ENCODE measurements around the gene SMIM3. TPM values are rescaled to one million over a fixed set of nuclear protein-coding genes. Genes with fewer than 3 reads are reported as not detected.

SMIM3 gene
- polyA plus RNA-seq, 1 donor from 2014 or later: 3.7 TPM

DNA sequence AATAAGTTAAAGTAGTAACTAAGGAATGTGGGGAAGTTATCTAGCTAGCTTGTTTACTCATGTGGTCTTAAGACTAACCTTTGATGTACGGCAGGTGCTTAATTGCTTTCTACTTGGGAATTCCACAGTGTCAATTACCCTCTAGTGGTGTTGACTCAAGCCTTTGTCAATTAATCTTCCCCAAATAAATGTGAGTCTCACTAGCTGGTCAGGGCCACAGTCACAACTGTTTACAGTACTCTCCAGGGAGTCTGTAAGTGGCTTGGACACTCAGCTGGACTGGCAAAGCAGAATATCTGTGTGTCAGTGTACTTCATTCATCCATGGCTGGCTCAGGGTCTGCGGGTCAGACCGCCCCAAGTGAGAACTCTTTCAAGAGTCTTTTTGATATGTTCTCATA, 30.8 kb downstream of the SMIM3 start:
- no peak overlapping the region for H3K4me3 ChIP-seq (ENCODE audit: low read length)
- H3K4me2 ChIP-seq (ENCODE audit: low read length): no peak overlapping the region
- no peaks in the 10 kb centered on the region for H3K79me2 ChIP-seq (replicated peaks; ENCODE audit: insufficient read depth, low read length)
- H2AFZ ChIP-seq (ENCODE audit: low read depth, low read length): no peak overlapping the region
- no peak overlapping the region for H3K27ac ChIP-seq (ENCODE audit: low read length)
- no peak overlapping the region for H3K9ac ChIP-seq (ENCODE audit: low read length)
- H3F3A ChIP-seq (ENCODE audit: insufficient read depth, low read length, poor library complexity, severe bottlenecking): no peaks in the 10 kb centered on the region
- no peaks in the 10 kb centered on the region for H3K36me3 ChIP-seq (ENCODE audit: insufficient read depth, low read length)
- no peaks in the 10 kb centered on the region for H3K9me3 ChIP-seq (ENCODE audit: low read length)
- no peaks in the 10 kb centered on the region for H3K9me2 ChIP-seq (ENCODE audit: insufficient read depth, low read length)
- H3K27me3 ChIP-seq (ENCODE audit: insufficient read depth, low read depth, low read length): no peaks in the 10 kb centered on the region
- TF ChIP-seq EZH2 (IDR thresholded peaks at IDR 0.05; ENCODE audit: borderline replicate concordance, insufficient read depth, low read length, poor library complexity, severe bottlenecking) (no peak), TAF1 (IDR thresholded peaks at IDR 0.05; ENCODE audit: low read depth) (no peak), MXI1 (conservative IDR thresholded peaks at IDR 0.05; ENCODE audit: poor library complexity, severe bottlenecking) (no peak)
- TF ChIP-seq, protein P1, sequence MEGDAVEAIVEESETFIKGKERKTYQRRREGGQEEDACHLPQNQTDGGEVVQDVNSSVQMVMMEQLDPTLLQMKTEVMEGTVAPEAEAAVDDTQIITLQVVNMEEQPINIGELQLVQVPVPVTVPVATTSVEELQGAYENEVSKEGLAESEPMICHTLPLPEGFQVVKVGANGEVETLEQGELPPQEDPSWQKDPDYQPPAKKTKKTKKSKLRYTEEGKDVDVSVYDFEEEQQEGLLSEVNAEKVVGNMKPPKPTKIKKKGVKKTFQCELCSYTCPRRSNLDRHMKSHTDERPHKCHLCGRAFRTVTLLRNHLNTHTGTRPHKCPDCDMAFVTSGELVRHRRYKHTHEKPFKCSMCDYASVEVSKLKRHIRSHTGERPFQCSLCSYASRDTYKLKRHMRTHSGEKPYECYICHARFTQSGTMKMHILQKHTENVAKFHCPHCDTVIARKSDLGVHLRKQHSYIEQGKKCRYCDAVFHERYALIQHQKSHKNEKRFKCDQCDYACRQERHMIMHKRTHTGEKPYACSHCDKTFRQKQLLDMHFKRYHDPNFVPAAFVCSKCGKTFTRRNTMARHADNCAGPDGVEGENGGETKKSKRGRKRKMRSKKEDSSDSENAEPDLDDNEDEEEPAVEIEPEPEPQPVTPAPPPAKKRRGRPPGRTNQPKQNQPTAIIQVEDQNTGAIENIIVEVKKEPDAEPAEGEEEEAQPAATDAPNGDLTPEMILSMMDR (IDR thresholded peaks at IDR 0.05; ENCODE audit: poor library complexity, severe bottlenecking): no peak
- H4K20me1 ChIP-seq (ENCODE audit: insufficient read depth): no peaks in the 10 kb centered on the region

DNA sequence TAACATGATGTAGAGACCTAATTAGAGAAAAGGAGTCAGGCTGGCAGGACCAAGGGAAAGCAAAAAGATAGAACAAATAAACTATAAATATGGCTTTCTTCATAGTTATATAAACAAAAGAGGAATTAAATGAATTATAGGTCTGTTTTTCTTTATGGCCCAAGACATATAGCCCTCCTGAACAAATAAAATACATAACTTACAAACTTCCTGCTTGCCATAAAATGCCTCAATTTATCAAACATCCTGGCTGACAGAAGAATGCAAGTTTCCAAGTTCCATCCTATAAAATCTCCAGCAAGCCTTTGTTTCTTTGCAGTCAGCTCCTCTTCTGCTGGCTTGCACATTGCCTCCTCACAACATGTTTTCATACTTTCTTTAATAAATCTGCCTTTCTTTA, 36.5 kb downstream of the SMIM3 start:
- Histone ChIP-seq H3K4me3 (ENCODE audit: low read length) (no peak overlapping the region), H2AFZ (ENCODE audit: low read depth, low read length) (no peak overlapping the region), H3K36me3 (ENCODE audit: insufficient read depth, low read length) (no peaks in the 10 kb centered on the region), H3K79me2 (replicated peaks; ENCODE audit: insufficient read depth, low read length) (no peaks in the 10 kb centered on the region), H4K20me1 (ENCODE audit: insufficient read depth) (no peaks in the 10 kb centered on the region), H3K27ac (ENCODE audit: low read length) (no peak overlapping the region), H3K9me3 (ENCODE audit: low read length) (no peaks in the 10 kb centered on the region), H3K9ac (ENCODE audit: low read length) (no peak overlapping the region), H3K4me2 (ENCODE audit: low read length) (no peak overlapping the region), H3K27me3 (ENCODE audit: insufficient read depth, low read depth, low read length) (no peaks in the 10 kb centered on the region), H3F3A (ENCODE audit: insufficient read depth, low read length, poor library complexity, severe bottlenecking) (no peaks in the 10 kb centered on the region), H3K9me2 (ENCODE audit: insufficient read depth, low read length) (no peaks in the 10 kb centered on the region)
- TF ChIP-seq EZH2 (IDR thresholded peaks at IDR 0.05; ENCODE audit: borderline replicate concordance, insufficient read depth, low read length, poor library complexity, severe bottlenecking) (no peak), MXI1 (conservative IDR thresholded peaks at IDR 0.05; ENCODE audit: poor library complexity, severe bottlenecking) (no peak), RAD21 (conservative IDR thresholded peaks at IDR 0.05) (no peak), SMC3 (conservative IDR thresholded peaks at IDR 0.05; ENCODE audit: poor library complexity) (no peak), POLR2AphosphoS5 (IDR thresholded peaks at IDR 0.05) (no peak), TAF1 (IDR thresholded peaks at IDR 0.05; ENCODE audit: low read depth) (no peak), EP300 (conservative IDR thresholded peaks at IDR 0.05; ENCODE audit: poor library complexity, severe bottlenecking) (no peak)
- TF ChIP-seq, protein P1 (IDR thresholded peaks at IDR 0.05; ENCODE audit: poor library complexity, severe bottlenecking): no peak

DNA sequence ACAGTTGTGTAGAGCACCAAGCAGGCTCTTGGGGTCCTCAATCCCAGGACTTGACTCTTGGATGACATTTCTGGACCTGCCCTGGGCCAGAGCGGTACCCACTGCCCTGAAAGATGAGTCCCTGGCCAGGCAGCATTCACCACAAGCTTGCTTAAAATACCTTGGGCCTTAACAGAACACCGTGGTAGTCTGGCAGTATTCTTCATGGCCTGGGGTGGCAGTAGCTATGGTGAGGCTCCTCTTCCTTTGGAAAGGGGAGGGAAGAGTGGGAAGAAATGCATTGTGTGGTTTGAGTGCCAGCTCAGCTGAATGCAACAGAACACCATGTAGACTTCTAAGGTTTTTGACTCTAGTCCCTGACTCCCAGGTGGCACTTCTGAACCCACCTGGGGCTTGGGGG, 38.4 kb downstream of the SMIM3 start:
- Histone ChIP-seq H4K20me1 (ENCODE audit: insufficient read depth) (no peaks in the 10 kb centered on the region), H3K79me2 (replicated peaks; ENCODE audit: insufficient read depth, low read length) (no peaks in the 10 kb centered on the region), H3K9ac (ENCODE audit: low read length) (no peak overlapping the region), H3F3A (ENCODE audit: insufficient read depth, low read length, poor library complexity, severe bottlenecking) (no peaks in the 10 kb centered on the region), H3K27me3 (ENCODE audit: insufficient read depth, low read depth, low read length) (no peaks in the 10 kb centered on the region), H3K4me2 (ENCODE audit: low read length) (no peak overlapping the region), H3K4me3 (ENCODE audit: low read length) (no peak overlapping the region), H3K9me2 (ENCODE audit: insufficient read depth, low read length) (no peaks in the 10 kb centered on the region), H3K36me3 (ENCODE audit: insufficient read depth, low read length) (no peaks in the 10 kb centered on the region), H2AFZ (ENCODE audit: low read depth, low read length) (no peak overlapping the region), H3K27ac (ENCODE audit: low read length) (no peak overlapping the region), H3K9me3 (ENCODE audit: low read length) (no peaks in the 10 kb centered on the region)
- TF ChIP-seq TAF1 (IDR thresholded peaks at IDR 0.05; ENCODE audit: low read depth) (no peak), RAD21 (conservative IDR thresholded peaks at IDR 0.05) (no peak), SMC3 (conservative IDR thresholded peaks at IDR 0.05; ENCODE audit: poor library complexity) (no peak)

Data from neural cell (in vitro differentiated cells).